Fibroblast of skin of scalp (primary cell): ENCODE results near the gene RBKS.

Source experiments
- DNase-seq: peaks from one replicate; pipeline ENCODE4 v3.0.0-alpha.2; 2013

The RBKS gene

GRCh38 chr2:27830656-27831055 is 59.5 kb downstream of the RBKS start:
- no peak for DNase-seq

DNA sequence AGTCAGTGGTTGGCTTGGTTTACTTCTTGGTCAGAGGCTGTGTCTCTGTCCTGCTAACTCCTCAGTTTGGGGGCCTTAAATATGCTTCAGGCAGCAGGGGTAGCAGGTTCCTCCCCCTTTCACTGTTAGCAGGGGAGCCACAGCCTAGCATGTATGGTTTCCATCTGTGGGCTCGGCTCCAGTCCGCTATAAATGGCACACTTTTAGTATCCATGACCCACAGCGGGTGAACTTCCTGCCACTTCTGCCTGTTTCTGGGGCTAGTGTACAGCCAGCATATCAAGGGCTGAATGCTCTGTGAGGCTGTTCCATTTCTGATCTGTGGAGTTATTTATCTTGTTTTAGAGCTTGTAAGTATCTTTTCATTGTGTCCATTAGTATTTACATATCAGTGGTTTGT is 60.4 kb downstream of the RBKS start:
- no peak for DNase-seq

DNA sequence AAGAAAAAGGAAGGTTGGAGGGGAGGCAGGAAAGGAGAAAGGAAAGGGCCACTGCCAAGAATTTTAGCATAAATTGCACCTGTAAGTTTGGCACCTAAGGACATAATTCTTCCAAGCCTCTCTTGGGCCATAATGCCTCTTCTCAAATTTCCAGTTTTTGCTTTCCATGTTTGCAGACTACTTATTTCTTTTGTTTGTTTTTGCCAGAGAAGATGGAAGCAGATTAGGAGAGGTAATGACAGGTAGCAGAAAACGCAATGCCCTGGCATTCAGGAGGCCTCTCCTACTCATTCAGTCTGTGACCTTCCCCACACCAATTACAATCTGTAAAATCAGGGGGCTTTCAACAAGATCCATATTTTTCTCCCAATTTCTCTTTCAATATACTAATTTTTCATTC is 61.9 kb downstream of the RBKS start:
- no peak for DNase-seq

DNA sequence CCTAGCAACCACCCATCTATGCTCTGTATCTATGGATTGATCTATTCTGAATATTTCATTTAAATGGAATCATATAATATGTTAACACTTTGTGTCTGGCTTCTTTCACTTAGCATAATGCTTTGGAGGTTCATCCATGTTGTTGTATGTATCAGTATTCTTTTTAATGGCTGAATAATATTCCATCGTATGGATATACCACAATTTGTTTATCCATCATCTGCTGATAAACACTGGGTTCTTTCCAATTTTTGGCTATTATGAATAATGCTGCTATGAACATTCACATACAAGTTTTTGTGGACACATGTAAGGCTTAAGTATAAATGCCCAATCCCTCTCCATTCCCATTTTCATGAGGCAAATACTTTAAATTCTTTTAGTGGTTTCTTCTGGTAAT is 65.8 kb downstream of the RBKS start:
- DNase-seq: no peak

GRCh38 chr2:27823569-27823968 is 66.6 kb downstream of the RBKS start:
- DNase-seq: no peak

DNA sequence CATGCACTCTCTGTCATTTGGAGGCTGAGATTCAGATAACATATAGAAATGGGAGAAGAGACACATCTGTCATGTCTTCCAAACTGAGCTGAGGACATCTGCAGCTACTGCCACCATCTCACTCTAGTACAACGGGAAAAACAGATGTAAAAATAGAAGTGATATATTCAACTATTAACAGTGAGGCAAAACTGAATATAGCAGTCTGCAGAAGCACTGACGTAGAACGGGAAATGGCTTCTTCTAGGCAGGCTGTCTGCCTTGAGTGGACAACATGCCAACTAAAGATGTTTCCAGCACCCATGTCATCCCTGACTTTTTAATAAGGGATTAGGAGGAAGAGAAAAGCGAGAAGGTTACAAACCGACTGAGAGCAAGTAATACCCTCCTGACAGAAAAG is 67.1 kb downstream of the RBKS start:
- DNase-seq: no peak

DNA sequence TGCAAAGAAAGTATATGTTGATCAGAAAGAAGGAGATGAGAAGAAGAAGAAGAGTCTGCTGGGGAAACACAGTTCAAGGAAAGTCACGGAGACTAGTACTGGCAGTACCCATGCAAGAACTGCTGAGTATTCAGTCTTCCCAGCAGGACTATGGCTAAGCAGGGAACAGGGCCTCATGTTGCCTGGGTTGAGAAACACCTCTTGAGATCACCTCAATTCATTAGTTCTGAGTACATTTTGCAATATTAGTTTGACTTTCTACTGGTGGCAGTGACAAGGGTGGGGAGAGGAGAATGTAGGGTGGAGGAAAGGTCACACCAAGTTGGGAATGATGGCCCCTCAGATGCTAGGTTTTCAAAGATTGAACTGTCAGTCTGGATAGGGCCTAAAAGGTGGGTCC is 68.1 kb downstream of the RBKS start:
- no peak for DNase-seq

- no peak for DNase-seq
These were observed 74.2 kb downstream of the RBKS start for GRCh38 chr2:27815860-27816438.

DNA sequence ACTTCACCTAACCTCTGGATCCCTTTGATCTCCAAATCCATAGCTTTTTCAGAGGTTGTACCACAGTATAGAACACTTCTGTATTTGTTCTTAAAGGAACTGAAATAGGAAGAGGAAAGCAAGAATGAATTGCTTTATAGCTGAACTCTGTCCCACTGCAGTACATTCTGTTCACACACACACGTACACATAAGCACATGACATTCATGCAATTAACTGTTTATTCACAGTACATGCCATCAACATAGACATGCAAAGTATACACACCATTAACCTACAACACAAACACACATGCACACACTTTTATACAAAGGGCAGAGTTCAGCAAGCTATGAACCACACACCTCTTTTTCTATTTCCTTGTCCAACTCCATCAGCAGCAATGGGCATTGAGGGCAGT is 75.4 kb downstream of the RBKS start:
- no peak for DNase-seq

DNA sequence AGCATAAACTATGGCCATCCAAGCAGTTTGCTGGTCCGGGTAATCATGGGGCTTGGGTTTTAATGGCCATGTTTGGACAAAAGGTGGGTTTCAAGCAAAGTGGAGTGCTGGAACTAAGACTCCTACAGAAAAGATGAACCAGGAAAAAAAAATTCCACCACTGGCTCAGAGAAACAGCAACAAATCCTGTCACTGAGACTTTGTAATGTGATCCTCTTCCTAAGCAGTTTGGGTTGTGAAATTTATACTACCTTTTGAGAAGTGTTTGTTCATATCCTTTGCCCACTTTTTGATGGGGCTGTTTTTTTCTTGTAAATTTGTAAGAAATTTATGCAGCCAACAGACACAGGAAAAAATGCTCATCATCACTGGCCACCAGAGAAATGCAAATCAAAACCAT is 78.4 kb downstream of the RBKS start:
- DNase-seq: no peak

DNA sequence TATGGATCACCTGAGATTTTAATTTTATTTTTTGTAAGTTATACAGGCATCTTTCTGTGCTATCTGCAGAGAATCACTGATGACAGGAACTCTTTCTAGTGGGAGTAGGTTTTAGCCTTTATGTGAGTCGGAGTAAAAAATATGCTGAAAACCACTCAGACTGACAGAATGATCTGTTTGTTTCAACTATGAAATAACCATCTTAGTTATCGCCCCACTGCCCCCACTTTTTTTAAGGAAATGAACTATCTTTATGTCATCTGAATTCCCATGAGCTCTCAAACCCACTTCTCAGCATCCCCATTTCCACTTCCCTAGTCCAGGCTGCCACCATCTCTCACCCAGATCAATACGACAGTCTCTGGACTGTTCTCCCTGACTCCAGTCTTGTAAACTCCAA is 79.7 kb downstream of the RBKS start:
- DNase-seq: no peak

- peak; percentile 85 for DNase-seq
These were observed 80.4 kb downstream of the RBKS start for GRCh38 chr2:27809761-27810241.

DNA sequence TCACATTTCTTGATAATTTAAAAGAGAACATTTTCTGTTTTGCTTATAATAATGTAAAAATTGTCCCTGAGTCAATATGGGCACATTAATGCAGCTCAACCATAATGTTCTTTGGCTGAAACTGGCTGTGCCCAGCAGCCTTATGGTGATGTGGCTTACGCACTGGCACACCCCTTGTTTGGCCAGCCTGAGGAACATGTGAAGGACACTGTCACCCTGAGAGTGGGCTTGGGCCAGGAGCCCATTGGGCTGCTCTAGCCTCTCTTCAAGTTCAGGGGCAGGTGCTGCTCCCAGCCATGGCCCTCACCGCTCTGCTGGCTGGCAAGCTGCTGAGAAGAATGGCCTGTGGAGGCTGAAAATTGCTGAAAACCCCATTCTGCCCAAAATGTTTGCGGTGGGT is 81.2 kb downstream of the RBKS start:
- no peak for DNase-seq

DNA sequence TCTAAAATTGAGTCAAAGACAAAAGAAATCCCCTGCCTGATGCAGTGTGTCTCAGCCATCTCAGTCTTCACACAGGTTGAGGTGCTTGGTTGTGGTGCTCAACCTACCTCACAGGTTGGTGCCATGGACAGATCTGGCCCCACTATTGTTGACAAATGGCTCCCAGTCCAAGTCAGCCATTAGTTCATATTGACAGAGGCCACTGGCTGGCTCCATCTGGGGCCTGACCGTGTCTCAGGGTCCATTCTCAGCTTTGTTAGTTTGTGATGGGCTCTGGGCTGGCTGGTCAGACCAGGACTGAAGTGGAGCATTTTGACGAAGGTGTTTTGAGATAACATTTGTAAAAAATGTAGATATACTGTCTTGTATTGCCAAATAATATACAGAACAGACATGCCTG is 81.8 kb downstream of the RBKS start:
- DNase-seq: no peak

- peak; percentile 47 for DNase-seq
These were observed 82.7 kb downstream of the RBKS start for GRCh38 chr2:27807476-27807875.

DNA sequence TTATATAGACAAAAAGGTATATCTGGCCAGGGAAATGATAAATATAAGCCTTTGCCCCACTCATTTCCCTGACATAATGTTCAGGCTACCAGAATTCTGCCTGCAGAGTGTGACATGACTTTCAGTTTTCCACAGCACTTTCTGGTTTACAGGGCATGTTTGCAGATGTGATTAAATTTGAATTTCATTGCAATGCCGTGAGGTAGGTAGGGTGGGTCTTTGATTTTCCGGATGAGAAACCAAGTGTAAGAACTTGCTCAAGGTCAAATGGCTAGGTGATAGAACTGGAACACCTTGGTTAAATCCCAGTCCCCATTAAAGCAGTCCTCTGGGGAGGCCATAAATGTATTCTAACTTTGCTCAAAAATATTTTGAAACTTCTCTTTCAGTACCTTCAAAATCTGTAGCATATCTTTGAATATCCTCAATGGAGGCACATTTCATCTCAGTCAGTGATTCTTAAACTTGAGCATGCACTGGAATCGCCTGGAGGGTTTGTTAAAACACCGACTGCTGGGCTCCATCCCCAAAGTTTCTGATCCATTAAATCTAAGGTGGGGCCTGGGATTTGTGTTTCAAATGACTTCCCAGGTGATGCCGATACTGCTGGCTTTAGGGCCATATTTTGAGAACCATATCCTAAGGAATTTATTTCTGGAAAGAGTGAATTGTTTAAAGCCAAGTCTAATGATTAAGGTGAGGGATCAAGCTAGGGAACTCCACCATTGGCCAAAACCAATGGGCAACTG is 83.7 kb downstream of the RBKS start:
- no peak for DNase-seq

DNA sequence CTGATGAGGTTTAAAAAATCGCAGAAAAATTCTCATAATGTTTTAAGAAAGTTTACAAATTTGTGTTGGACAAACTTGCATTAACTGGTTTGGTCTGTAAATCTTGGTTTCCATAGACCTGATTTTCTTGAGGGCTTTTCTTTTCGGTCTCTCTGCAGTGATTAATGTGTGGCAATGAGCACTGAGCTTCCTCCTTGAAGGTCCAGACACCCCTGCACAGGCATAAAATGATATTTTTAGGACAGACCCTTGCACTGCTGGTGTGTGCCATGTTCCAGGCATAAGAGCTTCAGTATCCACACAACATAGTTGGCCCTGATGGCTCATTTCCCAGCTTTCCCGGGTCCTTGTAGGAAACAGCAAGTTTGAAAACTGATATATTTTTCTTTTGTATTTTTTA is 85.0 kb downstream of the RBKS start:
- DNase-seq: no peak

GRCh38 chr2:27804146-27804545 is 86.0 kb downstream of the RBKS start:
- DNase-seq: peak; percentile 65

DNA sequence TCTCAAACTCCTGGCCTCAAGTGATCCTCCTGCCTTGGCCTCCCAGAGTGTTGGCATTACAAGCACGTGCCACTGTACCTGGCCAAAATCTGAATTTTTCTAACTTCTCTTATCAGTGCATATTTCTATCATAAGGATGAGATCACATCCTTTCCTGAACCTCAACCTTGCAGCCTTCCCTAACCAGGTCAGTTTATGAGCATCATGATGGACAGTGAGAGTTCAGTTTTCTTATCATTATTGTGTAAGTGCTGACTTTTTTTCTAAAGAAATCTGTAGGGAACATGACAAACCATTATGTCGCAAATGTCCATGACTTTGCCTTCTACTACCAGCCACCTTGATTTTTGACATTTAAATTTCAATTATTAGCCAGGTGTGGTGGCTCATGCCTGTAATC is 87.1 kb downstream of the RBKS start:
- DNase-seq: no peak

GRCh38 chr2:27802547-27802946 is 87.6 kb downstream of the RBKS start:
- no peak for DNase-seq

- no peak for DNase-seq
These were observed 89.3 kb downstream of the RBKS start for GRCh38 chr2:27800856-27801255.

DNA sequence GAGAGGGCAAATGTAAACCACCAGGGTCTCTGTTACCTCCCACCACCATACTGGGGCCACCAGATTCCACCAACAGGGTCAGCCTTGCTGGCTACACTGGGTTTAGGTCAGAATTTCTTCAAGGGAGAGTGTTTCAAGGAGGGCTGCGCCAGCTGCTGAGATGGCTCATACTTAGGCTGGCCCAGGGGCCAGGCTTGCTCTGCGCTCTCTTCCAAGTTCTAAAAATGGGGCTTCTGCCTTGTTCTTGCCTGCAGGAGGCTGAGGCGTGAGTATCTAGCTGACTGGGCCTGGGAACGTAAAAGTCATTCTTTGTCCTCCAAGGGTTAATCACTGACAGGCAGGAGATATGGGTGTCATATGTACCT is 90.6 kb downstream of the RBKS start:
- no peak for DNase-seq

- peak; percentile 100 for DNase-seq
These were observed 91.1 kb downstream of the RBKS start for GRCh38 chr2:27798948-27799645.

DNA sequence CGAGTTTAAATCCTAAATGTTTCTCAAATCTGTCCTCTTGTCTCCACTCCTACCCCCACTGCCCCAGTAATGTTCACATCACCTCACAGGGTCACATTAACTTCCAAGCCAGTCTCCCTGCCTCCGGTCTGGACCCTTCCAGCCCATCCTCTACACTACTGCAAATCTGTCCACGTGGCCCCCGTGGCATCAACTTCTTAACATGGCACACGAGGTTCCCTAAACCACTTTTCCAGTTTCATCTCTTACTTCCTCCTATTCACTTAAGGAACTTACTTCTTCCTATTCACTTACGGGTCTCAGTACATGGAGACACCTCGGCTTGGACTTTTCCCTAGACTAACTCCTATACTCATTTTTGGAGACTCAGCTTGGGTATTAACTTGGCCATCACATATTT is 91.7 kb downstream of the RBKS start:
- DNase-seq: no peak
